SK-N-DZ (cell line): ENCODE results near the gene DDX23.
A peak's percentile ranks its signal among the peaks of the same experiment; 100 is the strongest.

Experiments used
- DNase-seq: peaks from one replicate; pipeline ENCODE4 v3.0.0-alpha.2; 2015; ENCODE audit warnings: low spot score

DDX23 gene

DNA sequence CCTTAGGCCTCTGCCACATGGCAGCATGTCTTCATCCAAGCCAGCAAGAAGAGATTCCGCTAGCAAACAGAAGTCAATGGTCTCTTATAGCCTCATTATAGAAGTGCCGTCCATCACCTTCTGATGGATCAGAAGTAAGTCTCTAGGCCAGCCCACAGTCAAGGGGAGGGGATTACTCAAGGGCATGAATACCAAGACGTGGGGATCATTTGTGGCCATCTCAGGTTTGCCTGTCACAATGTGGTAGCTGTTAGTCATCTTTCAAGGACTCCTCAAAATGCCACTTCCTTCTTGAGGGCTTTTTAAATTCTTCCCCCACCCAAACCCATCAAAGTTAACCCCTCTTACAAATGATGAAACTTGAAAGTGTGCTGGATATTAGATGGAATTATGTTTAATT is 55.0 kb downstream of the DDX23 start:
- DNase-seq, result no peak

DNA sequence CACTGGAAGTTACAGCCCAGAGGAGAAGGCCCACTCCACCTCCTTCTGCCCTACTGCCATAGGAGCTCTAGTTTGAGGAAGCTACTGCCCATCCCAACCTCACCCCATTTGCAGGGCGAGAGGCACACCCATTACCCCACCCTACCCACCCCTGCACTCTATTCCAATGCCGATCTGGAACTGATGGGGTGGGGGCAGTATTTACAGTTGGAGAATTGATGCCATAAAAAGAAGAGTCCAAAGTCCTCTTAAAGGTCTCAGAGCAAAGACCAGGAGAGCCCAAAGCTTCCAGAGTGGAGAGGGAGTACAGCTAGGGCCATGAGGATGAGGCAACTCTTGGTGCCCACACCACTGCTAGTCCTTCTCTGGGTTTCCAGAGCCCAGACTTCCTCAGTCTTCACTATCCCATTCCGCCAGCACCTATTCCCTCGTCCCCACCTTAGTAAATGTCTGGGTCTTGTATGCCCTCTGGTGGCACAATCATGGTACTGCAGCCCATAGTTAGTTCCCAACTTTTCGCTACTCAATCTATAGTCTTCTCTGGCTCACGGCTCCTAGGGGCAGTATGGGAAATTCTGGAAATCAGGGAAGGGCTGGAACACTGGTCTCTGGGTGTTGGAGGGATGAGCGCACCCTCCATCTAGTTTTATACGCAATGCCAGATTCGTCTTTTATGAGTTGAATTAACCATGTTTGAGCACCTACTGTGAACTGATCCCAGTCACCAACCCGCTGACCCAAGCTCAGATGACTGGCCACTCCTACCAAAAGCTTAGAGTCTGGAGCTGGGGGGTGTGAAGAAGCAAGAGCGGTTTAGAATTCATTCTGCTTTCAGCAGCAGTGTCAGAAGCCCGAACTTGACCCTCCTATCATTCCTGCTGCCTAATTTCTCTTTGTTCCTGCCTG is 56.2 kb downstream of the DDX23 start:
- peak; percentile 81 for DNase-seq

DNA sequence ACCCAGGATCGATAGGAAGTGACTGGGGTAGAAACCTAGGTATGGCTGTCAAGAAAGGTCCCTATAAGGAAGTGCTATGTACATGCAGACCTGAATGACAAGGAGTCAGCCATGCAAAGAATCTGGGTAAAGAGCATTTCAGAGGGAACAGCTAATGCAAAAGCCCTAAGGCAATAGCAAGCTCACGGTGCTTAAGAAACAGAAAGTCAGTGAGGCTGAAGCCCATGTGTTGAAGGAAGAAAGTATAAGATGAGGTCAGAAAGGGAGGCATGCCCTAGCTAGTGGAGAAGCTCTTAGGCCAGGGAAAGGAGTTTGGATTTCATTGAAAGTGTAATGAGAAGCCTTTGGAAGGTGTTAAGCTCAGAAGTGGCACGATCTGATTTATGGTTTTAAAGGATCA is 57.1 kb downstream of the DDX23 start:
- no peak for DNase-seq

DNA sequence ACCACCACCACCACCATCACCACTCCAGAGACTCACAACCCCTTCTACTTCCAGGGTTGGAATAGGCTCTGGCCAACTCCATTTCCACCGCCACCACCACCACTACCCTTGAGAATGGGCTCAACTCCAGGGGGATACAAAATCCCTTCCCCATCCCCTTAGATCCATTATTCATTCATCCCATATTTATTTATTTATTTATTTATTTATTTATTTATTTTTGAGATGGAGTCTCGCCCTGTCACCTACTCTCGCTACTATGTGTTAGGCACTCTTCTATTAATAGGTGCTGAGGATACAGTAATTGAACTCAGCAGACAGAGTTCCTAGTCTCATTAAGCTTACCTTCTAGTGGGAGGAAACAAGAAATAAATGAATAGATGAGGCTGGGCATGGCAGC is 58.3 kb downstream of the DDX23 start:
- DNase-seq, result no peak

DNA sequence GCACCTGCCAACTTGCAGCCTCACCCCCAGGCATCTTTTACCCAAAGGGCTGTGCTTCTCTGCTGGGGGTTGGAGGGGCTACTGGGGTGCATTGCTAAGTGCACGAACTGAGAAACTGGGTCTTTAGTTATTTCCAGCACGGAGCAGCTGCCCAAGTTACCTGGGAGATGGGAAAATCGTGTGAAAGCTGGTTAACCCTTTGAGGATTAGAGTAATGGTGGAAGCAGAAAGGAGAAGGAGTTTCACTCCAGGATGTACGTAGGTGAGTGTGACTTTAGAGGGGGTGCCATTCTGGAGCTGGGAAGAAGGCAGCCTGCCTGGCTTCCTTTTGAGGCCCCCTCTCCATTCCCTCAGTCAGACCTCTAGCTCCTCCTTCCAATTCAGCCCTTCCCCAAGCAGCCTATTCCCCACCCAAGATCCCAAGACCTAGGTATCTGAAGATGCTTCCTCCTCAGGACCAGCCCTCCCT is 62.1 kb downstream of the DDX23 start:
- DNase-seq, result no peak

DNA sequence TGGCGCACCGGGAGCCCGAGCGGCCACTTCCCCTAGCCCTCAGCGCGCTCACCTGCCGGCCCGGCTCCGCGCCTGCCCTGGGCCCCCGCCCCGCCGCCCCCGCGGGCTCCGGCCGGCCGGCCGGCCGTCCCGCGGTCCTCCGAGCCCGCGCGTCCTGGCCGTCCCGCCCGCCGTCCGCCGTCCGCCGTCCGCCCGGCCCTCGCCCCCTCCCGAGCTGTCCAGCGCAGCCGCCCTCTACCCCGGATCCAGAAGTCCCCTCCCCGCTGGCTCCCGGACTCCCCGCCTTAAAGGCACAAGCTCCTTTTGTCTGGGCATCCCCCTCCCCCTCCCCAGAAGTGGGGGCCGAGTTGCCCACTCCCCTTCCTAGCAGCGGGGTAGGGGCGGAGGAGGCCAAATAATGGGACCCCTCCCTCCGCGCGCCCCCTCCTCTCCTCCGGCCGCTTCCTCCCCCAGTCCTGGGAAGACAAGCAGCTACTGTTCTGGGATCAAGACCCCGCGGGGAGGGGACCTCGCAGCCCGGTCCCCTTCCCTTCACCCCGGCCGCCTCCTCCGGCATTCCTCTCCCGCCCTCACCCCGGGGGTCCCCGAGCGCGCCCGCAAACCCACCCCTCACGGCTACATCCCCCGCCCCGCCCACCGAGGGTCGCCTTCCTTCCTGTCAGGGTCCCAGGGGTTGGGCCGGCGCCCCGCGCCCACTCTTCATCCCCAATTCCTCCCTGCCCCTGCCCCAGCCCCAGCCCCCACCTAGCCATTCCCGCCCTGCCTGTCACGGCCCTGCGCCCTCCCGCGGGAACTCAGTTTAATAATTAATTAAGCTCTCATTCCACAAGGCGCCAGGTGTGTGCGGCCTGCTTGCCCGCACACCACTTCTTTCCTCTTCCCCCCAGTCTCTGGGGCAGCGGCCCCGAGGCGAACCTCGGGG is 62.8 kb downstream of the DDX23 start, which contains the start of gene ADCY6:
Gene ADCY6 (minus strand): TSS at position 236 of the 922 bp plus-strand sequence. CDS start 5,655 bp downstream, outside the sequence.
- peak; percentile 70 for DNase-seq

DNA sequence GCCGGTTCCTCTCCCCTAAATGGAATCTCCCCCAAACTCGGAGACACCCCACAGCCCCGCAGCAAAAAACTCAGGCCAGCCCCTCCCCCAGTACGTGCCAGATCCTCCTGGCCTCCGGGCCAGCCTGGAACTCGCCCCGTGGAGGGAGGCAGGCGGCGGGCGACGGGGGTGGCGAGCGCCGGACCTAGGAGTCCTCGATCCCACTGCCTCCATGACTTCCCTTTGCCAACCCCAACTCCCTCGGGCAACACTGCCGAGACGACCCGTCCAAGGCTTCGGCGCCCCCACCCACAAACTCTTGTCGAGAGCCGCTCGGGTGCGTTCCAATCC is 63.5 kb downstream of the DDX23 start:
- DNase-seq, result no peak

DNA sequence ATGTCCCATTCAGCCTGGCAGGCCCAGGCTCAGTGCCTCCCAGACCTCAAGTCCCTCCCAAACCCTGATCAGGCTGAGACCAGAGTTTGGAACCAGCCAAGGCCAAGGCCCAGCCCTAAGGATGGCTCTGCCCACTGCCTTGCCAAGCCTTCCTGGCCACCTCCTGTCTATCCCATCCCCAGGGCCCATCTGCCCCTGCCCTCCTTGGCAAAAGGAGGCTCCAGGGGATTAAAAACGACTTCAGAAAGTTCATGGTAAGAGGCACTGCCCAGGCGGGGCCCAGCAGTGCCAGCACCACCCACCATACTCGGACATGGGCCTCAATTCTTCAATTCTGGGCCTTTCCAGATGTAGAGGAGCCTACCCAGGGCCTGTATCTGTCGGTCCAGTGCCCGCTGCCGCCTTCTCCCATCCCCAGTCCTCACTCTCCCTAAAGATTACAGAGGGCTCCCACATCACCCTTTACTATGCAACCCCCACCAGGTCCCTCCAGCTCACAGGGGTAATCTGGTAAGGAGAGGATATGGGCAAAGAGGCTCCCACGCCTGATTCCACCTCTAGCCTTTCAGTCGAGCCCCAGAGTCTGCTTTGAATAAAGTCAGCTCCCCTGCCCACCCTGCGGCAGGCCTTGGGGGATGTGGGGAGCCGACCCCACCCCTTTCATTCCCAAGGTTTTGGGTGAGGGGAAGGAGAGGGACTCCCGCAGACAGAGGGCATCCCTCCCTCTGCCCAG is 64.0 kb downstream of the DDX23 start:
- DNase-seq, result no peak

DNA sequence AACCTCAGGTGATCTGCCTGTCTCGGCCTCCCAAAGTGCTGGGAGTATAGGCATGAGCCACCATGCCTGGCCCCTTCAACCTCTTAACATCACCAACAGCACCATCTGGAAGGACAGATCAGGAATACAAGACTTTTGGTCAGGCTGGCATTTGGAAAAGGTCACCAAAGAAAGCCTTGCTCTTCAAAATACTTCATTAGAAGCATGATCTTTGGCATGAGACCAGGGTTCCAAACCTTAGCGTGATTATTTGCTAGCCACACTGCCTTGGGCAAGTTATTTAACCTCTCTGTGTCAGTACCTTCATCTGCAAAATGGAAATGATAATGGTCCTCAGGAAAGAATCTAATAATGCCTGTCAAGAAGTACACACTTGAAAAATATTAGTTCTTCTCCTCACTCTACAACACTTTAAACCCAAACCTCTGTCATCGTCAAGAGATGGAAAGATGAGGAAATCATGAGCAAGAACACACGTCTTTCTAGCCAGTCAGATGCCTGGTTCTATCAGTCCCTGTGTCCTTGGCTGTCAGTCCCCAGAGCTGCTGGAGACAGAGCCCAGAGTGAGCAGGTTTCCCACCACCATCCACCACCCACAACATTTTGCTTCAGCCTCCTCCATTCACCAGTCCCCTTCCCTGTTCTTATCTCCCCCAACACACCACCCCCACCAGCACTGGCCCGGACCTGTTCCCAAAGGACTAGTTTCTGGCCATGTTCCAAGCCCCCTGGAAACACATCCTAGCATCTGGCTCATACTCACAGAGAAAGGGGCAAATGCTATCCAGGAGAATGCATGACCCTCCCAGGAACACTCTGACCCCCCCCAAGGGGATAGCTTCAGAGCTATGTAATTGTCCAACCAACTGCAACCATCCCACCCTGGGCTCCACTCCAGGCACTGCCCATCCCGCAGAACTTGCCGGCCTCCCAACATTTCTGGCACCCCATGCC is 65.1 kb downstream of the DDX23 start:
- no peak for DNase-seq

DNA sequence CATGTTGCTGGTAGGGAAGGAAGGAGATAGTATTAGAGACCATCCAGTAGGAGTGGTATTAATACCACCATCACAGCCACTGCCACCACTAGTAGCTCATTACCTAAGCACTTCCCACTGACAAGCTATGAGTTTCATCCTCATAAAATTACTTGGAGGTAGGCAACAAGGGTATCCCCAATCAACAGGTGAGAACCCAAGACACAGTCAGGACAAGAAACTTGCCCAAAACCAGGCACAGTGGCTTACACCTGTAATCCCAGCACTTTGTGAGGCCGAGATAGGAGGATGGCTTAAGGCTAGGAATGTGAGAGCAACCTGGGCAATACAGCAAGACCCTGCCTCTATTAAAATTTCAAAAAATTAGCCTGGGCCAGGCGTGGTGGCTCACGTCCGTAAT is 68.5 kb downstream of the DDX23 start:
- no peak for DNase-seq

DNA sequence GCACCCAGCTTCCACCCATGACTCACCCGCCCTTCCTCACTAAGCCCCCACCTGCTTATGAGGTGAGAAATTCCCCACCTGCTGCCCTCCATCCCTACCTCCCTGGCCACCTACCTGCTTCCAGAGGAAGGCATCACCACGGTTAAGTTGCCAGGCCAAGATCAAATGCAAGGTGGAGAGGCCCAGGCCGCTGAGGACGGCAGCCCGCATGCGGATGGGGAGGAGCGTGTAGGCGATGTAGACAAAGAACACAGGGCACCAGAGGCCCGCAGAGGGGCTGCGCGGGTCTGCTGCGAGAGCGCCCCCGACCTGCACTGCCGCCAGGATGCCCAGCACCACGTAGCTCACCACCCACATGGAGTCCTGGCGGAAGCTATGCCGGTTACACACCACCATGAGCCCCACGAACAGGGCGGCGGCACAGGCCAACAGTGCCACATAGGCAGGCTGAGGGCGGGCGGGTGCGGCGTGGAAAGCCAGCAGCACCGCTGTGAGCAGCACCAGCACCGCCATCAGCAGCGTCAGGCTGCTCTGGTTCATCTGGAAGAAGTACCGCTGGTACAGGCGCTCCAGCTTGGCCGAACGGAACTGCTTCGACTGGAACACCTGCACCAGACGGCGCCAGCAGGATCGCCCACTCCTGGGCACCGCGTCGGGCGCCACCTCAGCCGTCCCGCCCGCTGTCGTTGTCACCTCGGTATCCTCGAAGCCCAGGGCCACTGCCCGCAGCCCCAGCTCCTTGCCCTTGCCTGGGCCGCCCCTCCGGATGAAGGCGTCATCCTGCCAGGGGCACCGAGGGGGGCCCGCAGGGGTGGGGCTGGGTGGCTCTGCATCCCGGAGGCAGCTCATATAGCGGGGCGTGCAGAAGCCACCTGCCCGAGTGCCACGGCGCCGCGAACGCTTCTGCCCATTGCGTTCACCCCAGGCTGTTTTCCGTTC is 69.2 kb downstream of the DDX23 start:
- no peak for DNase-seq

DNA sequence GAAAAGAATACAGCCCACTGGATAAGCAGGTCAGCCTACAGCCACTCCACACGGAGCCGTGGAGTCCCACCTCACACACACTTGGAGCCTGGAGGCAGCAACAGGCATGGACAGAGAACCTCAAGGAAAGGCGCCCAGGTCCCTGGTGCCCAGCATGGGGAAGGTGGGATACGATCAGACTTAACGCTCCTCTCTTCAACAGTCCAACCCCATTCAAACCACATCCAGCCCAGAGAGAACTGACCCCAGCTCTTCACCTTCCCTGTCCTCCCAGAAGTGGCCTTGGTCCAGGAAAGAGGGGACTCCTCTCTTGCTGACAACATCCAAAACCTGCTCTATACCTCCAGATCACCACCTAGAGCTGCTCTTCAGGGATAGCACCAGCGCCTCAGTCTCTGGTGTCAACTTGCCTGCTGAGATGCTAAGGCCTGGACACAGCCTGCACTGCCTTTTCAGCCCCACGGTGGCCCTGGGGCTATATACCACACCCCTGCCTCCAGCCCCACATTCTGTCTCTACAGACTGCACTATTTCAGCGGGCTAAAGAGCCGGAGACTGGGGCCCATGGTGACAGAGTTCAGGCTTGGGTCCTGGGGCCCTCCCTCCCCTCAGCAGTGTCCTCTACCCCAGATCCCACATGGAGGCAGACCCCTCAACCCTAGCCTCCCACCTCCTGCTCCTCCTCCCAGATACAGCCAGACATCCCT is 70.1 kb downstream of the DDX23 start:
- no peak for DNase-seq

DNA sequence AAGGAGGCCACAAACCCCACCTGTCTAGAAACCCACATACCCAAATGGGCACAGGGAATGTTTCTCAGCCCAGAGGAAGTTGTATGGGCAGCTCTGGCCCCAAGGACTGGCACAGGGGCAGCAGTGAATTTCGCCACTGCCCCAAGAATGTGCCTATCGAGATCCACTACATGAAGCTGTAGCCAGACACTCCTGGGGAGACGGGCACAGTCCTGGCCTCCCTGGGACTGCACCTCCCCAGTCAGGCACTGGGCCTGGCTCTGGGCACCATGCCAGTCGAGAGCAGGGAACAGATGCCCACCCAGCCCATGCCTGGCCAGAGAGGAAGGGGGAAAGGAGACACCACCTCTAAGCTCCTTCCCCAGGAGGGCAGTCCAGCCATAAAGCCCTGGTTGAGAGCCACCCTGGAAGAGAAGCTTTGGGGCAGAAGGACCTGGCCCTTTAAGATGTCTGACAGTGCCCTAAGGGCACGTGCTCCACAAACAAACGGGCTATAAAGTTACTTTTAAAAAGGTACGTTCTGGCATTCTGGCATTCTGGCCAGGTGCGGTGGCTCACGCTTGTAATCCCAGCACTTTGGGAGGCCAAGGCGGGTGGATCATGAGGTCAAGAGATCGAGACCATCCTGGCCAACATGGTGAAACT is 71.5 kb downstream of the DDX23 start:
- no peak for DNase-seq

DNA sequence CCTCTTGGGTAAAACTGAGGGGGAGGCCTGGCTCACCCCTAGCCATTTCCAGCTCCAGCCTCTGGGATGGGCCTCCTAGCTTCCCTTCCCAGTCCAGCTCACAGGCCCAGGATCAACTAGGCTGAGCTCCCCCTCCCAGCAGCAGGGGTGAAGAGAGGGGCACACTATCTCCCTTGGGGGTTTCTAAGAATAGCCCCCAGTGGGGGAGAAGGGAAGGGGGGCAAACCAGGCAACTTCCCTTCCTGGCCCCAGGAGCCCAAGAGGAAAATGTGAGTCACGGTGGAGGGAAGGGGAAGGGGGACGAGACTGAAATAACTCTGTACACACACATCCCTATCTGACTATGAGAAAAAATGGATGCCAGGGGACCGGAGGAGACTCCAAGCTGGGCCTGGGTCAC is 72.1 kb downstream of the DDX23 start:
- DNase-seq, result no peak
